ENCODE measurements around the gene SNX10.
A peak's percentile ranks its signal among the peaks of the same experiment; 100 is the strongest.

SNX10 gene

DNA sequence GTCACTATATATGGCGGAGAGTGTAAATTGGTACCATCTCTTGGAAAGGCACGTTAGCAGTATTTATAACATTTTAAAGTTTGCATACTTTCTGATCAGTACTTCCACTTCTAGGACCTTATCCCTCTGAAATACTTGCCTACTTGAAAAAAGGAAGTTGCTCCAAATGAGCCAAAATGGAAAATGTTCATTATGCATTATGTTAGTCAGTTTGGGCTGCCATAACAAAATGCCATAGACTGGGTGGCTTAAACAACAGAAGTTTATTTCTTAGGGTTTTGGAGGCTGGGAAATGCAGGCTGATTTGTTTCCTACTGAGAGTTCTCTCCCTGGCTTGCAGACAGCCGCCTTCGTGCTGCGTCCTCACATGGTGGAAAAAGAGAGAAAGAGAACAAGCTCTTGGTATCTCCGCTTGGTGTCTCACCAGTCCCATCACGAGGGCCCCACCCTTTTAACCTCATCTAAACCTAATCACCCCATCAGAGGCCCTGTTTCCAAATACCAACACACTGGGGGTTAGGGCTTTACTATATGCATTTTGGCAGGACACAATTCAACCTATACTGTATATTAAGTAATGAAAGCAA is 6.9 kb downstream of the SNX10 start:
- no peak for DNase-seq

DNA sequence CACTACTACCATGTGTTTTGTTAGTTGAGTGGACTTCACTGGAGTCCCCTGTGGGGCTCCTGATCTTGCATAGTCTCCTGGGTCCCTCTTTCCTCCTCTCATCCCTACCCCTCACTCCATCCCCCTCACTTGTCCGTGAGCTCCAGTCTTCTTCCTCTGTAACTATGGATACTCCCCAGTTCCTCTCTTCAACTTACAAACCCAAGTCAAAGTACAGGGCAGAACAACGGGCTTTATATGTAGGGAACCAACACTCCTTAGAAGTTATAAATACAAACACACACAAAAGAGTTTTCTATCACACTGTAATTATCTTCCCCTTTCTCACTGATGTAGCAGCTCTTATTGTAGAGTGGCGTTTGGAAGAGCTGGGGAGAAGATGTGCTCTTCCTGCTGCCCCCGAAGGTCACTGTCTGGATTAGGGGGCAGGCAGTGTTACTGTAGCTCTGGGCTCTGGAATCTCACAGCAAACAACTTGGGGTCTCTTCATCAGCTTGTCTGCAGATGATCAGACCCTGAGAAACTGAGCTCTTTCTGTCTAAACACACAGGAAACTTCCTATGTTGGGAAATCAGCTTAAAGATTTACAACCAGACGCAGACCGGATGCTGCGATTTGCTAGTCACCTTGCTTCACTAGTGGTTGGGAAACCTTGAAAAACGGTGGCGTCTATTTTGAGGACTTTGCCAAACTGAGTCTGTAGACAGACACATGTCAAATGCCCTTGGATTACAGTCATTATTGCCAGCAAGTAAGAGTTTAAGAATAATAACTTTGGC is 13.6 kb downstream of the SNX10 start:
- DNase-seq: peak; percentile 22 to 53

DNA sequence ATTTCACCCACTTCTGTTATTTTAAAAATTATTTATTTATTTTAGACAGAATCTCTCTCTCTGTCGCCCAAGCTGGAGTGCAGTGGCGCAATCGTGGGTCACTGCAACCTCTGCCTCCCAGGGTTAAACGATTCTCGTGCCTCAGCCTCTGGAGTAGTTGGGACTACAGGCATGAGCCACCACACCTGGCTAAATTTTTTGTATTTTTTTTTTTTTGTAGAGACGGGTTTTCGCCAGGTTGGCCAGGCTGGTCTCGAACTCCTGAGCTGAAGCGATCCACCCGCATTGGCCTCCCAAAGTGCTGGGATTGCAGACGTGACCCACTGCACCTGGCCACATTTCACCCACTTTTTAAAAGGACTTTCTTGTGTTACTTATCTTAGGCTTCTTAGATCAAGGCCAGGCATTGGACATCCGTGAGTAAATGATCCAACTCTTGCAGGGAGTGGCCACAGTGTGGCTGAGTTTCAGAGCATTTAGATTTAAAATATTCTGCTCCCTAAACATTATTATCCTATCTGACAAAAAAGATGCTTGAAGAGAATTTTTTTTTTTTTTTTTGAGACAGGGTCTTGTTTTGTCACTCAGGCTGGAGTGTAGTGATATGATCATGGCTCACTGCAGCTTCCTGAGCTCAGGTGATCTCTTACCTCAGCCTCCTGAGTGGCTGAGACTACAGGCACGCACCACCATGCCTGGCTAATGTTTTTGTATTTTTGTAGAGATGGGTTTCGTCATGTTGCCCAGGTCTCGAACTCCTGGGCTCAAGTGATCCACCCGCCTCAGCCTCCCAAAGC is 14.4 kb downstream of the SNX10 start:
- no peak for DNase-seq

DNA sequence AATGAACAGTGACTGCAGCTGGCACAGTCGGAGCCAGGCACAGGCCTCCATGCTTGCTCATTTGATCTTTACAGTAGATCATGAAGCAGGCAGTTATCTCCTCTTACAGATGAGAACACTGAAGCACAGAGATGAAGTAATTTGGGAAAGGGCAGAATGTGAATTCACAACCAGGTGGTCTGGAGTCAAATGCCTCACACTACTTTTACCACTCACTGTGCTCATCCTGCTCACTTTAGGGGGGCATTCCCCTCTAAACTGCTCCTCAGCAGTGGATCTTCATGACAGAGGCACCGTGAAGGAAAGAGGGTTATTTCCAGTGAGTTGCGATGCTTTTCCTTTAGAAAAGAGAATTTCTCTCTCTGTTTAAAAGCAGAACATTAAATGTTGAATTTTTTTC is 15.1 kb downstream of the SNX10 start:
- no peak for DNase-seq

DNA sequence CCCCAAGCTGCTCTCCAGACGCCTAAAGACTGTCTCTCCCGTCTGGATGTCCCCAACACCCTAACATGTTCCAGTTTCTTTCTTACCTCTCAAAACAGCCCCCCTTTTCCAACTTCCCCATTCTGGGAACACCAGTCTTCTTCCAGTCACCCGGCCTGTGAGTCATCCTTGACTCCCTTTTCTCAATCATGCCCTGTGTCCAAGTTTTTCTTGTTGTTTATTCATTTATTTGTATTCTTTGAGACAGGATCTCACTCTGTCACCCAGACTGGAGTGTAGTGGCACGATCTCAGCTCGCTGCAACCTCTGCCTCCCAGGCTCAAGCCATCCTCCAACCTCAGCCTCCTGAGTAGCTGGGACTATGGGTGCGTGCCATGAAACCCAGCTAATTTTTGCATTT is 15.6 kb downstream of the SNX10 start:
- DNase-seq: peak in 1 of 2 donors; percentile 53

DNA sequence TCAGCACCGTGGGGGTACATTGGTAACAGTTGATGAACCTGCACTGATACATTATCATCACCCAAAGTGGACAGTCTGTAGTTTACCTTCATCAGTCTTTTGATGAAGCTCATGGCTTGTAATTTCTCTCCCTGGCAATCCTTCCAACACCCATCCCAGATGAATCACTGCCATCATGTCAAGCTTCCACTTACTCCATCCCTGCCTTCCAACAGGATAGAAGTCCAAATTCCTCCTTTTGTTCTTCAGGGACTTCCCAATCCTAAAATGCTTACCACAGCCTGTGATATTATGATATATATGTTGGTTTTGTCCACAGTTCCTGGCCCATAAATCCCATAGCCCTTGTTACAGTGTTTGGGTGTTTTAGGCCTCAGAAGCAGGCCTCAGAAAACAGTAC is 16.1 kb downstream of the SNX10 start:
- no peak for DNase-seq

DNA sequence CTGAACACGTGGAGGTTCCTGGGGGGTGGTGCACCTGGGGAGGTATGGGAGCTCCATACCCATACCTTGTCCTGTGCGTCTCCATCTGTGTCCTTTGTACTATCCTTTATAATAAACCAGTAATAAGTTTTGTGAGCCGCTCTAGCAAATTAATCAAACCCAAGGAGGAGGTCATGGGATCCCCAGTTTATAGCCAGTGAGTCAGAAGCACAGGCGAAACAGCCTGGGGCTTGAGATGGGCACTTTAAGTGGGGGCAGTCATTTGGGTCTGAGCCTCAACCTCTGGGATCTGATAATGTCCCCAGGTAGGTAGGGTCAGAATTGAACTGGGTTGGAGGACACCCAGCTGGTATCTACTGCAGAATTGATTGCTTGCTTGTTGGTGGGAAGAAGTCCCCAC is 16.9 kb downstream of the SNX10 start:
- DNase-seq: no peak

DNA sequence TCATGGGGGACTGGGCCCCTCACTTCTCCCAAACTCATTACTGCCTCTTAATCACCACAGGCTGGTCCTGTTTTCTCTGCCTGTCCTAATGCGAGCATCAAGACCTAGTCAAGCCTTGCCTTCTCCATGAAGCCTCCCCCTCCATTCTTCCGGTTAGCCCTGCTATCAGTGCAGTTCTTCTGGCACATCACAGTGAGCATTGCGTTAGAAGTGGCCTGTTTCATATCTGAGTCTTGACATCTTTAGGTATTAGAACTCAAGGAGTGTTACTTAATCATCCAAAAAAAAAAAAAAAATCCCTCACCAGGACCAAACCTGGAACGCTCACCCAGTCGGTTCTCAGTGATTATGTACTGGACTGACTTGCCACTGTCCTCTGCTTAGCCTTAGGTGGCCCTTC is 17.4 kb downstream of the SNX10 start:
- DNase-seq: no peak

DNA sequence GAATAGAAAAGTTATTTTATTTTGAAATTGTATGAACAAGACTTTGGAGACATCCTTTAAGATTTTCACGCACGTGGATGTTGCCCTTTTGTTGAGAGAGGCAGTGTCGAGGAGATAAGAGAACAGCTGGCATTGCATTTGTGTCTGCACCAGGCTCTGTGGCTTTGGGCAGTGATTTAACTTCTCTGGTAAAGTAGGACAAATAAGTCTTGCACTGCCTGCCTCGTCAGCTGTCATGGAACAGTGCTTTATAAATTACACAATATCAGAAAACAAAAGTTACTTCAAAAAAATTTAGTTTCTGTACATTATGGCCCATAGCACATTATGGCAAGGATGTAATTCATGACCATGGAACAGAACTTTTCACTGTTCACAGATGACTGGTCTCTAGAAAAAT is 20.1 kb downstream of the SNX10 start:
- no peak for DNase-seq

DNA sequence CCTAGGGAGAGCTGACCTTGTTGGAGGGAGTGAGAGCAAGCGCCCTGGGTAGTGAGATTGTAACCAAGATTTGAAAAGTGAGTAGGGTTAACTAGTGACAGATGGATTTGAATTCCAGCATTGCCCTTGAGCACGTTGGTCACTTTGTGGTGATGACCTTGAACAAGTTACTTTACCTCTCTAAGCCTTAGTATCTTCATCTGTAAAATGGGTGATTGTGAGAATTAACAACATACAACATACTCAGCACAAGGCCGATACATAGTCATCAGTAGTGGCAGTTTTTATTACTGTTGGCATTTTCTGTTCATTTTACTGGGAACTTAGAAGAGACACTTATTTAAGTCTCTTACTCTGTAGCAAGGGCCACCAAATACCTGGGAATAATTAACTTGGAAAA is 25.5 kb downstream of the SNX10 start:
- no peak for DNase-seq

DNA sequence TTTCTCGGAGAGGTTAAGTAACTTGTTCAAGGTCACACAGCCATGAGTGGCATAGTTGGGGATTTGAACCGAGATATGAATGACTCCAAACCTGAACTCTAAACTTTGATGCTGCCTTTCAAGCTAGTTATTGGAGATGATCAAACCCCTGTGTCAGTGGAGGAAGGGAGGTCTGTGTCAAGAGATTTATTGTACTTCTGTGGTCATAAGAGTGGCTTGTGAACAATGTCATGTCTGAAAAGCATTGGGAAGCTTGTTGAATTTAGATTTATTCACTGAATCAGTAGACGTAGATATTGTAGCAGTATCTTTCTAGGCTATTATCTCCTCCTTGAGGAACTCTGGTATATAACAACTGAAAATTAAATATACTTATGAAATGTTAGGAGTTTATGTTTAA is 27.3 kb downstream of the SNX10 start:
- no peak for DNase-seq

DNA sequence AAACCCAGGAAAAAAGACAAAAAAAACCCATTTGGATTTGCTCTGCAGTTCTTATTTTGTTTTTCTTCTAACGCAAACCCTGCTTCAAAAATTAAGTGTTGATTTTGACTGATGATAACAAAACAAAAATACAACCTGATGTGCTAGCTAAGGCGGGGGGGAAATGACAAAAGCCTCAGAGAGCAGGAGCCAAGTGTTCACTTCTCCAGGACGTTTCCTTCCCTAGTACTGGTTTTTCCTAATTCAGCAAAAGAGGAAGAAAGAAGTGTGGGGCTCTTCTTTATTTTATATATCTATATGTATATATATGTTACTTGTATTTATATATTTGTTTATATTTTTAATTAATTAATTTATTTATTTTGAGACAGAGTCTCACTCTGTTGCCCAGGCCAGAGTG is 28.0 kb downstream of the SNX10 start:
- DNase-seq: no peak

DNA sequence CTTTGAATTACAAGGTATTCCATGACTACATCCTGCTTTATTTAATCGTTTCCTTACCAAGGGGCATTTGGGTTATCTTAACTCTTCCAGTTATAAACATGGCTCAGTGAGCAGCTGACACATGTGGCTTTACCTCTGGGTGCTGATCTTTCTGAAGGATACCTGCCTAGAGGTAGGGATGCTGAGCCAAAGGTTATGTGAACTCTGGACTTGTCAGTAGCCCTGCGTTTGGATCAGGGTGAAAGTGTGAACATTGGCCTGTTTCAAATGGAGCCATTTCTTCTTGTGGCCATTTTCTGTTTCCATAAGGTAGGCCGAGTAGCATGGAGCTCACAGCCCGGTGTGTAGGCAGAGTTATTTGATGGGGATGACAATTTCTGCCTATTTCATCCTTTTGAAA is 29.2 kb downstream of the SNX10 start:
- no peak for DNase-seq

DNA sequence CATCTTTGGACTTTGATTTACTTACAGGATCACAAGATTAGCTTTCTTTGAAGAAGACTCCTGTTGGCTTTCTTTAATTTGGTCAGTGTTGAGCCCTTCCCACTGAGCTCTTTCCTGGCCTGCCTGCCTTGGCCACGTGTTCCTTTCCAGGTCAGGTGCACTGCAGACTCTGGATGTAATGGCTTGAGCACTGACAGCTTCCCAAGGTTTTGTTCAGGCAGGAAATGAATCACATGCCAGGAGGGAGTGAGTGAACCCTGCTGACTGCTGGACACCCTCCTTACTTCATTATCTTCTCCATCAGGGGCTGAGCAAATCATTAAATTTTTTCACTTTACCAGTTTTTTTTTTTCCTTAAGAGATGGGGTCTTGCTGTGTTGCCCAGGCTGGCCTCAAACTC is 29.8 kb downstream of the SNX10 start:
- no peak for DNase-seq

DNA sequence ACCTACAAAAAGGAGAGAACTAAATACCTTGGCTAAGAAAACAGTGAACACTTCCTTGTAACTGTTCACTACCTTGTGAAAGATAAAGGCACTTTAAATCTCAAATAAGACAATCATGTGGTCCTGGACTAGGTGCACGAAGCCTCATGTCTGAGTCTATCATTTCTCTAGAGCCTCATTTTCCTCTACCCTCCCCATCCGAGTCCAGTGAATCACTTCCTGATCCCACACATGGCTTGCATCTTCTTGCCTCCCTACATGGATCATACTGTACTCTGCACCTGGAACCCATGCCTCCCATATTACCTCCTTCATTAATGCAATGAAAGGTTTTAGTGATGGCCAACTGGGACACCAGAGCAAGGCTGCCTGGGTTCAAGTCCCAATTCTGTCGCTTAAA is 34.5 kb downstream of the SNX10 start:
- DNase-seq: no peak

DNA sequence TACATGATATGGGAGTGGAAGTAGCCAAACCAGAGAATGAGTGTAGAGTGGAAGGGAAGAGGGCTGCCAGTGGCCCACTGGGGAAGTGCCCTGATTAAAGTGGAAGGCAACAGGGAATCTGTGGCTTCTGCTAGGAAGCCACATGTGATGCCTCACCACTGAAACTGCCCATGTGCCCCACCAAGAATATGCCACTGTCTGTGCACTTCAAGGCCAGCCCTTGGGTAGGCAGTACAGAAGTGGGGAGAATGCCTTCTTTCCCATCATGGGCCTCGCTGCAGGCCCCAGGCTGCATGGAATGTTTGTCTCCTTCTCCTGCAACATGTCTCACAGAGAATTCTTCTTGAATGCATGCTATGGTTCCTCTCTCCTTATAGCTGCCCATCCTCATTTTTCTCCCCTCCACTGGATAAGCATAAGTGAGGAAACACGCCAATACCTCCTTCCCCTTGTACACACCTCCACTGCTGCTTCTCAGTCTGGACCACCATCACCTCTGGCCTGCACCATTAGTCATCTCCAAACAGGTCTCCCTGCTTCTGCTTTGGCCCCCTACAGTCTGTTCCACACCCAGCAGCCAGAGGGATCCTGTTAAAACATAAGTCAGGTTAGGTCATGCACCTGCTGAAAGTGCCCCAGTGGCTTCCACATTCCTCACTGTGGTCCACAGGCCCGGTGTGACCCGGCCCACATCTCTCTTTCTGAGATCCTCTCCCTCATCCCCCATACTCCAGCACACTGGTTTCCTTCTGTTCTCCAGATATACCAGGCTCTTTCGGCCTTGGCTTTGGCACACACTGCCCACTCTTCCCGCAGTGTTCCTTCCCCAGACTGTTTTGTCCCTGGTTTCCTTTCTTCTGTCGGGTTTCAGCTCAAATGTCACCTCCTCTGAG is 37.1 kb downstream of the SNX10 start:
- no peak for DNase-seq

DNA sequence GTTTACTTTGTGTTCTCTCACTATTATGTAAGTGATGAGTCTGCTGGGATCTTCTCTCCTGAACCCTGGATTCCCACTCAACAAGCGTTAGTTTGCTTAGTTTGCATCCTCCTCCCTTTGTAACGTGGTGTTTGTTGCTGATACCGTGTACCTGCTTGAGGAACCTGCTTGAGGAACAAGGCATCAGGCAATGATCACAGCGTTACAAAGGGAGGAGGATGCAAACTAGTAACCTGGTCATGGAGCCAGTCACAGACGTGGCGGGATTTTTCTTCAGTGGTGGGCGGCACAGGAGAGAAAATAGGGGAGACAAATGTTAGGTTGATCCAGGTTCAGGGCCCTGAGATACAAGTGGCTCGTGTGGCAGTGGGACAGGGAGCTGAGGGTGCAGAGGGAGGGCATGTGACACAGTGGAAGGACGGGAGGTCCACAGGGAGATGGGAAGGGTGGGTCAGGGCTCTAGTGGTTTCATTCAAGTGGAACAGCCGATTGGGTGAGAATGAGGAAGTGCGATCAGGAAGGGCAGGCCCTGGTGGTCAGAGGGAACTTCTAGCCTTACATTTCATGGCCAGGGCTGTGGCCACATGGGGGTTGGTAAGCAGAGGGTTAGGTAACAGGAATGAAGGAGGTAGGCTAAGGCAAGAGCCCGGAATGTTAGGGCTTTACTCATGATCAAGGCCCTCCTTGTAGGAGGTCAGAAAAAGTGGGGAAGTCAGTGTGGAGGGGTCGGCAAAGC is 38.0 kb downstream of the SNX10 start:
- peak in 1 of 2 donors; percentile 56 for DNase-seq

DNA sequence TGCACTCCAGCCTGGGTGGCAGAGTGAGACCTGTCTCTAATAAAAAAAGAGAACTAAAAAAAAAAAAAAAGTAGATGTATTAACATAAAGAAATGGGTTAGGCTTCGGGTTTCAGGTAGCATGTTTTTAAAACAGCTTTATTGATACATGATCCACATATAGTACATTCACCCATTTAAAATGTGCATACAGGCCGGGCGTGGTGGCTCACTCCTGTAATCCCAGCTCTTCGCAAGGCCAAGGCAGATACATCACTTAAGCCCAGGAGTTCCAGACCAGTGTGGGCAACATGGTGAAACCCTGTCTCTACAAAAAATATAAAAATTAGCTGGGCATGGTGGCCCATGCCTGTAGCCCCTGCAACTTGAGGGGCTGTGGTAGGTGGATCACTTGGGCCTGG is 39.5 kb downstream of the SNX10 start:
- DNase-seq: no peak

DNA sequence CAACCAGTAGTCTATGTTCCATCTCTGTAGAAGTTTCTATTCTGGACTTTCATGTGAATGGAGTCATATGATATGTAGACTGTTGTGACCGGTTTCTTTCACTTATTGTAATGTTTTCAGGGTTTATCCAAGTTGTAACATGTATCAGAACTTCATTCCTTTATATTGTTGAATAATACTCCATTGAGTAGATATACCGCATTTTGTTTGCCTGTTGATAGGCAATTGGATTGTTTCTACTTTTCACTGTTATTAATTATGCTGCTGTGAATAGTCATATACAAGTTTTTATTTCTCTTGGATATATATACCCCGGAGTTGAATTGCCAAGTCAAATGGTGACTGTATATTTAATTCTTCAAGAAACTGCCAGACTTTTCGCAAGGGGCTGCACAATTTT is 40.1 kb downstream of the SNX10 start:
- DNase-seq: no peak

DNA sequence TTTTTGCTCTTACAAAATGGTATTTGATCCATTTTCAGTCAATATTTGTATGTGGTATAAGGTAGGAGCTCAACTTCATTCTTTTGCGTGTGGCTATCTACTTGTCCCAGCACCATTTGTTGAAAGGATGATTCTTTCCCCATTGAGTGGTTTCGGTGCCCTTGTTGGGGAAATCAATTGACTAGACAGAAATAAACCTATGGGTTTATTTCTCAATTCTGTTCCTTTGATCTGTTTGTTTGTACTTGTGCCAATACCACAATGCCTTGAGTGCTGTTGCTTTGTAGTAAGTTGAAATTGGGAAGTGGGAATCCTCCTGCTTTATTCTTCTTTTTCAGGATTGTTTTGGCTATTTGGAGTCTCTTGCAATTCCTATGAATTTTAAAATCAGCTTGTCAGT is 41.0 kb downstream of the SNX10 start:
- no peak for DNase-seq

DNA sequence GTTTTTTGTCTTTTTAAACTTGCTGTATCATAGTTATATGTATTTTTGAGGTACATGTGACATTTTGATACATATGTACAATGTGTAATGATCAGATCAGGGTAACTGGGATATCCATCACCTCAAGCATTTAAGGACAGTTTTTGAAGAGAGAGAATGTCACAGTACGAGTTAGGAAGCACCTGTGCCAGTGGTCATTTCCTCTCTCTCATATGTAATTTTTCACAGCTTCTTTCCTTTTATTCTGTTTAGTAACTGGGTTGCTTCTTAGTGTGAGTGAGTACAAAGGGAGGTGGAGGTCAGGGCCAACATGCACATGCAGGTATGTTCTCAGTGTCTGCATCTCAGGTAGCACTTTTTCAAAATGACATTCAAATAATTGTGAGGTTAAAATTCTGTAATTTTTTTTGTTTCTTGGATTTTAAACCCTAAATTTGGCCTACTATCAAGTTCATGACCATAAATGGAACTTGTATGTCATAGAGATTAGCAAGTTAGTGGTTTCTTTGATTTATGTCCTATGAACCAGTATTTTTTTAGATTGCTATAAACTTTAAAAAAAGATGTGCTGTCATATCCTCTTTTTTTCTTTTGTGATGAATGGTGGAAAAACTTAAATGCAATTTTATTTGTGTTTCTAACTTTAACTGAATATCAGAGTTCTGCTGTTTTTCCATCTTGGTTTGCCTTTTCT is 42.7 kb downstream of the SNX10 start:
- DNase-seq: no peak
